Measurements from ENCODE around the gene IGFLR1.

DNA sequence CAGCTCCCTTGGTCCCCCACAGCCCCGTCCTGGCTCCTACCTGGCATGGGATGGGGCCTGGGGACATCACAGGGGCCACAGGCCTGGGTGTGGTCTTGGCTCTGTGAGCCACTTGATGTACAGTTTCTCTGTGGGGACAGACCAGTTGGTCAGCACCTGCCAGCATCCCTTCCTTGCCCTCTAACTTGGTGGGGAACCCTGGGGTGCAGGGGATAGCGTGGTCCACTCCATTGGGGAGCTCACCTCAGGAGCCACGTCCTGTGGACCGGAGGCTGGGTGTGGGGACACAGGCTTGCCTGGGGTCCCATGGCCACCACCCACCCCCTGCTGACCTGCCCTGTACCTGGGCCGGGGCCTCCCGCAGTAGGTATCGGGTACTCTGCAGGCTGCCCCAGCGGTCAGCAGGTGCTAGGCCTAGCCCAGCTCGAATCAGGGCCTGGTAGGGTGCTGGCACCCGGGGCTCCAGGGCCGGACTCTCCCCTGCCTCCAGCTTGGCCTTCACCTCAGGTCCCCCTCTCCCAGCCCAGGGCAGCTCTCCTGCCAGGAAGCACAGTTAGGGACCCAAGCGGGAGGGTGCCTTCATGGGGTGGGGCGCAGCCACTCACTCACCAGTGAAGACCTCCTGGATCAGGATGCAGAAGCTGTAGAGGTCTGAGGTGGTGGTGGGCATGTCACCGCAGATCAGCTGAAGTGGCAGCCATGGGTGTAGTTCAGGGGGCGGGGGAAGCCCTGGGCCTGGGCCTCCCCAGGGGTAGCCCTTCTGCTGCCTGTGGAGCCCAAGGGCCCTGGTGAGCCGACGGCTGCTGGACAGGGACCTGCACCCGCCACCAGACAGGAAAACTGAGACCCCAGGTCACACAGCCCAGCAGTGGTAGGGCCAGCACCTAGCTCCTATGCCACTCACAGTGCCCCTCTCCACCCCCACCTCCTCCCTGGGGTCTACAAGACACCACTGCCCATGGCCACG, 48.0 kb upstream of the IGFLR1 start:
- TF ChIP-seq YY1 (IDR thresholded peaks at IDR 0.05; ENCODE audit: borderline replicate concordance in 1 of 3, control insufficient read depth in 1 of 3, extremely low read depth in 1 of 3, insufficient read depth in 3 of 3, insufficient read length in 1 of 3, insufficient replicate concordance in 2 of 3, low read depth in 1 of 3, low read length in 2 of 3), result no peak
- TF ChIP-seq, protein P1, sequence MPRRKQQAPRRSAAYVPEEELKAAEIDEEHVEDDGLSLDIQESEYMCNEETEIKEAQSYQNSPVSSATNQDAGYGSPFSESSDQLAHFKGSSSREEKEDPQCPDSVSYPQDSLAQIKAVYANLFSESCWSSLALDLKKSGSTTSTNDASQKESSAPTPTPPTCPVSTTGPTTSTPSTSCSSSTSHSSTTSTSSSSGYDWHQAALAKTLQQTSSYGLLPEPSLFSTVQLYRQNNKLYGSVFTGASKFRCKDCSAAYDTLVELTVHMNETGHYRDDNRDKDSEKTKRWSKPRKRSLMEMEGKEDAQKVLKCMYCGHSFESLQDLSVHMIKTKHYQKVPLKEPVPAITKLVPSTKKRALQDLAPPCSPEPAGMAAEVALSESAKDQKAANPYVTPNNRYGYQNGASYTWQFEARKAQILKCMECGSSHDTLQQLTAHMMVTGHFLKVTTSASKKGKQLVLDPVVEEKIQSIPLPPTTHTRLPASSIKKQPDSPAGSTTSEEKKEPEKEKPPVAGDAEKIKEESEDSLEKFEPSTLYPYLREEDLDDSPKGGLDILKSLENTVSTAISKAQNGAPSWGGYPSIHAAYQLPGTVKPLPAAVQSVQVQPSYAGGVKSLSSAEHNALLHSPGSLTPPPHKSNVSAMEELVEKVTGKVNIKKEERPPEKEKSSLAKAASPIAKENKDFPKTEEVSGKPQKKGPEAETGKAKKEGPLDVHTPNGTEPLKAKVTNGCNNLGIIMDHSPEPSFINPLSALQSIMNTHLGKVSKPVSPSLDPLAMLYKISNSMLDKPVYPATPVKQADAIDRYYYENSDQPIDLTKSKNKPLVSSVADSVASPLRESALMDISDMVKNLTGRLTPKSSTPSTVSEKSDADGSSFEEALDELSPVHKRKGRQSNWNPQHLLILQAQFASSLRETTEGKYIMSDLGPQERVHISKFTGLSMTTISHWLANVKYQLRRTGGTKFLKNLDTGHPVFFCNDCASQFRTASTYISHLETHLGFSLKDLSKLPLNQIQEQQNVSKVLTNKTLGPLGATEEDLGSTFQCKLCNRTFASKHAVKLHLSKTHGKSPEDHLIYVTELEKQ (CRISPR knock-in tag; IDR thresholded peaks at IDR 0.05), result no peak
